ENCODE measurements around the gene ORC4.

ORC4 gene

DNA sequence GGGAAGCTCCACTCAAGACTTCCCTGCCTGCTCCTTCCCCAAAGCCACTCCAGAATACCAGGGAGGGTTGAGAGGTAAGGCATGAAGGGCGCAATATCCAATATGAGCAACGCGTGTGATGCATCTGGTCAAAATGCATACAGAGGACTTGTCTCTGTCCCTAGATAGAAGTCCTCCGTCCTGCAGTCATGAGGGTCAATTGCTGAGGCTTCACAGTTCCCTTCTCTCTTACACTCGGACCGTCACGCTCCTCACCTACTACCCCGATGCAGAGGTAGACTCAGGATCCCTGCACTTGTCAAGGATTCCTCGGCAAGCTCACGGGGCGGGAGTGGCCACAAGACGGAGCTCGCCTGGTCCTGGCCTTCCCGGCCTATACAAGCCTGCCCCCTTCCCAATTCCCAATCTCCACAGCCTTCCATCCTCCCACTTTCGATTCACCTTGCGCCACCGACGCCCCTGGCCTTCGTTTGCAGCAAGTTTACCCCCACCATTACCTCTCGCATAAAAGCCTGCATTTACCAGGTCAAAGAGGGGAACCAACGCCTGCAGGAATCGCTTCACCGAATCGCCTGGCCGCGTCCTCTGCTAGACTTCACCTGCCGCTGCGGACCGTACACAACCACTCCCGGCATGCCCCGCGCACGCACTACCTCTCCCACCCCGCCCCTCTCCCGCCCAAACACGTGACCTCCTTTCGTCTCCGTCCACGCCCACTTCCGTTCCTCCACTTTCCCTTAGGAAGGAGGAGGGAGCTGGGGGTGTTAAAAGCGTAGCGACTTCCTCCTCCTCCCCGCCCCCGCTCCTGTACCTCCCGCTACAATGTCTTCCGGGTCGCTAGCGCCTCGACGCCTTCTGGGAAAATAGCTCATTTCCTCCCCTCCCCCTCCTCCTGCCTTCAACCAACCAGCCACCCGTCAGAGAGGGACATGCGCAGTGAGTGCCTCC is at the start of gene ORC4:
Gene ORC4, minus strand, starts transcription at position 627 of the 948 bp plus-strand sequence. CDS start 44,779 bp downstream, outside the sequence.
- DNase-seq, result peak; percentile 88

DNA sequence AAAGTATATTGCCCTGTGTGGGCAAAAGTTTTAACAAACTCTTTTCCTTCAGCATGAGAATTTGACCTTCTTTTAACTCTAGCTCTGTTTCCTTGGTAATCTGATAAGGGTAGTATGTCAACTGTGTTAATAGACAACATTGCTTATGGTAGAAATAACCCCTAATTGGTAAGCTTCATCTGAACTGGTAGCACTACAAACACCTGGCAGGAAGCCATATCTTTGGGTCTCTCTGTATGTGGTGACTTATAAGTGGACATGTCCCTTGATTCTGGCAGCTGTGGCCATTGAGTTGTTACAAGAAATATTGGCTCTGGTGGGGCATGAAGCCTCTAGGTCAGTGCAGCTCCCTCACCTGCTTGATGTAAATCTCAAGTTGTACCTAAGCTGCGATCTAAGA is 47.3 kb upstream of the ORC4 start:
- no peak for DNase-seq

DNA sequence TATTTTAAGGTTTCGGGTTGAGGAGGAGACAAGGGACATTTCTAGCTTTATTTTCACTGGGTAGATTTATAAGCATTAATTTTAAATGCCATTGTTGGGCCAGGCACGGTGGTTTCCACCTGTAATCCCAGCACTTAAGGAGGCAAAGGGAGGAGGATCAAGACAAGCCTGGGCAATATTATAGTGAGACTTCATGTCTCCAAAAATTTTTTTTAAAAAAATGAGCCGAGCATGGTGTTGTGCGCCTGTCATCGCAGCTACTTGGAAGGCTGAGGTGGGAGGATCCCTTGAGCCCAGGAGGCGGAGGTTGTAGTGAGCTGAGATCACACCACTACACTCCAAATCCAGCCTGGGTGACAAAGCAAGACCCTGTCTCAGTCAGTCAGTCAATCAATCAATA is 45.4 kb upstream of the ORC4 start:
- no peak for DNase-seq

GRCh38 chr2:148063633-148064032 is 43.1 kb upstream of the ORC4 start:
- no peak for DNase-seq

- no peak for DNase-seq
Observed at GRCh38 chr2:148058641-148059040, 38.1 kb upstream of the ORC4 start.

- no peak for DNase-seq
Observed at GRCh38 chr2:148052687-148053086, 32.1 kb upstream of the ORC4 start.

GRCh38 chr2:148049284-148049683 is 28.7 kb upstream of the ORC4 start:
- no peak for DNase-seq

- no peak for DNase-seq
Observed at GRCh38 chr2:148048475-148049221, 28.1 kb upstream of the ORC4 start.

GRCh38 chr2:148046802-148047201 is 26.3 kb upstream of the ORC4 start:
- DNase-seq, result no peak

GRCh38 chr2:148044322-148044721 is 23.8 kb upstream of the ORC4 start:
- DNase-seq, result no peak

DNA sequence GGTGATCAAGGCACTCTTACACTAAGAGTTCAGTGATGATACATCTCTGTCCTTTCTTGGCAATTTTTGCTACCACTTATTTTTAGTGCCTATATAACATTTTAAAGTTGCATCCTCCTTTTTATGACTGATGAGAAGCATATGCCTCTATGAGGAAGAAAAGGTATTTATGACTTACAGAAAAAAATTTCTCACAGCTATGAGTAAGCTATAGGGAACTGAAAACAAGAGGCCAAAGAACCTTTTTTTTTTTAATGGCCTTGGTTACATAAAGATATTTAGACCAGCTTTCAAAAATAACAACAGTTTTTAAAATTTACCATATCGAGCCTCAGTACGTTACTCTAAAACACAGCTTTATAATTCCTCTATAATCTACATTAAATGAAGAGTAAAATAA is 21.7 kb upstream of the ORC4 start:
- no peak for DNase-seq

DNA sequence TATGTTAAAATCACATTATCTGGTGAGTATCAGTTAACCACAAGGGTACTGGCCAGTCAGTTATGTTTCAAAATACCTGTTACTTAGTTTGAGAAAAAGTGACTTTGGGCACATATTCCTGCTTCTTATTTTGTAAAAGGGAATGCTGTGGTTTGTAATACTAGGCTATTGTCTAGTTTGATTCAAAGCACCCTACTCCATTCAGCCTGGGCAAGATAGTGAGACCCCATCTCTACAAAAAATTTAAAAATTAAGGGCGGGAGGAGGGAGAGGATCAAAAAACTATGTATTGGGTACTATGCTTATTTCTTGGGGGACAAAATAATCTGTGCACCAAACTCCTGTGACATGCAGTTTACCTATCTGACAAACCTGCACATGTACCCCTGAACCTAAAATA is 19.2 kb upstream of the ORC4 start:
- no peak for DNase-seq

DNA sequence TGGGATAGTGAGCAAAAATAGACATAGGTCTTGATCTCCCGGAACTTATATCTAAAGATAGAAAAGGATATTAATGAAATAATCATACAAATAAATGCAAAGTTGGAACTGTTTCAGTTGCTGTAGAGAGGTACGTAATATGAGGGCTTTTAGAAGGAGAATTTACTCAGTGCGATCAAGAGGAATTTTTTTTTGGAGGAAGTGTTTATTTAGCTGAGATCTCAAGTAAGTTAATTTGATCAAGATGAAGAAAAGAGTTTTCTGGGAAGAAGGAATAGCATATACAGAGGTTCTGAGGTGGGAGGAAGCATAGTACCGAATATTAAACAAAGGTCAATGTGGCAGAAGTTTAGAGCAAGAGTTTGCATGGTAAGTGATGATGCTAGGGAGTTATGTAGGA is 11.7 kb upstream of the ORC4 start:
- DNase-seq, result no peak

DNA sequence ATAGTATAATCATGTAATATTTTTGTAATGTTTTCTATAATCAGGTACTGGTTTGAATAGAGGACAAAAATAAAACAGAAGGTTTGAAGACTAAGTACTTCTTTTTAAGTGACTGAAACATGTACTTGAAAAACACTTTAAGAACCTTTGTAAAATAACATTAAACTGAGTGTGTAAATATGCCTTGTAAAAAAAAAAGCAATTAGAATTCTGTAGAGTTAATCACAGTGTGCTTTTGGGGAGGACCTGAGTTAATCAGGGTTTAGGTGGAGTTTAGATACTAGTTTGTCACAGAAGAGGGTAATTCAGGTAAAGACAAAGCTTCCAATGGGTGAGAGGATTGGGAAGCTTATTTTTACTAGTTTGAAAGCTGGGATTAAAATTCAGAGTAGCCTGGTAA is 10.6 kb upstream of the ORC4 start:
- no peak for DNase-seq

DNA sequence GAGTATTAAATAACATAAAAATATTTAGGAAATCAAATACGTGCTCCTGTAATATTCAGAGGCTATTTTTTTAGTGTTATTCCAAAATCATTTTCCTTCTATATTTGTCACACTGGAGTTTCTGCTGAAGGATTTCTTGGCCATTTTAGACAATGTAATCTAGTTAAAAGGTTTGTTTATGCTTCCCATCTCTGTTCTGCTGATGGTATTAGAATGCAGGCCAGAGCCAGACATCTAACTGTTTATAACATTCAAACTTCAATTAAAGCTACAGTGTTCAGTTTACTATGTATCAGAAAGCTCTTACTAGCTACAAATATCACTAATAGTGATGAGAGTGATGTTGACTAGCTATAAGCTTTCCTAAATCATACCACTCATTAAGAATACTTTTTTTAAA is 8.2 kb upstream of the ORC4 start:
- DNase-seq, result no peak

GRCh38 chr2:148027822-148028221 is 7.3 kb upstream of the ORC4 start:
- no peak for DNase-seq

GRCh38 chr2:148026573-148026972 is 6.0 kb upstream of the ORC4 start:
- no peak for DNase-seq

GRCh38 chr2:148023861-148024260 is 3.3 kb upstream of the ORC4 start:
- no peak for DNase-seq

DNA sequence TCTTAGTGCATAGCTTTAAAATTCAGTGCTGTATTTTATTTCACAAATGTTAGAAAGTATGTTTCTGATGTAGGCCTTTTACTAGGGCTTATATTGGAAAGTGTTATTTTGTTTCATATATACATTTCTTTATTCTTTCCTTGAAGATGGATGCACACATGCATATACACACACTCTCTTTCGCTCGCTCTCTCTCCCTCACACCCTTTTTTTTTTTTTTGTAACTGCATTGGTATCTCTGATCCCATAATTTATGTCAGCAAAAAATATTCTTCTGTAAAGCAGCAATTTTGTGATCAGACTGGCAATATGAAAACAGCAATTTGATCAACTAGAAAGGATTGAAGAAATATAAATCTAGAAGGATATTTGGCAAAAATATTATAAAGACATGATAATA is 2.3 kb upstream of the ORC4 start:
- no peak for DNase-seq

DNA sequence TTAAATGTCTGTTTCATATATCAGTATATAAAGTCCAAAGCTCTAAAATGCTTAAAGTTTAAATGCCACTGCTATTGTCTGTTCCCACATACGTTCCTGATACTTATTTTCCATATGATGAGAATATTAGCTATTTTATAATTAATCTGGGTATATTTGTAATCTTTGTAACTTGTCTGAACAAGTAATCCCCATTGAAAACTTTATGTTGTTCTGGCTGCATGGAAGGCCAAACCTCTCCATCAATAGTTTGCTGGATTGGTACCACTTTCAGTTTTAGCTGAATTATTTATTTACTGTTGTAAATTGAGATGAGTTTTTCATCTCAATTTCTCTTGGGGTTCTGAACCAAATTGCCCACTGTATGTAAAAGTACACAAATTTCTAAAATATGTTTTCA is 1.8 kb upstream of the ORC4 start:
- DNase-seq, result no peak

DNA sequence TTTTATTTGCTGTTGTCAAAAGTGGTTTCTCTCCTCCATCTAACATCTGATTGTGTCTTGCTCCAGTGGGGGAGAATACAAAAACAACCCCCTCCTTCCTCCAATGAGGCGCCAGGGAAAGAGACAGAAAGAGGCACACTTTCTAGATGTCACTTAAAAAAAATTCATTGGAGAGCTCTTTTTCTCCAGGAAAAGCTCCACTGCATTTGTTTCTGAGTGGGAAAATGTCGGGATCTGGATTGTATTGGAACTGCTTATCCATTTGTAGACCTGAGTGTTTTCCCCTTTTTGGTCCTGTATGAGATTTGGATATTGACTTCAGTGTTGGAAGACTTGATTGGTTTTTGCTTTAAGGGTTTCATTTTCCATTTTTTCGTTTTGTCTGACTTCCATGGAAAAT is 1.3 kb upstream of the ORC4 start:
- no peak for DNase-seq

- DNase-seq, result peak; percentile 24
Observed at GRCh38 chr2:148021059-148021861, 723 bp upstream of the ORC4 start, which contains the start of gene MBD5. TSS of gene MBD5 (plus strand) at chr2:148021091.

DNA sequence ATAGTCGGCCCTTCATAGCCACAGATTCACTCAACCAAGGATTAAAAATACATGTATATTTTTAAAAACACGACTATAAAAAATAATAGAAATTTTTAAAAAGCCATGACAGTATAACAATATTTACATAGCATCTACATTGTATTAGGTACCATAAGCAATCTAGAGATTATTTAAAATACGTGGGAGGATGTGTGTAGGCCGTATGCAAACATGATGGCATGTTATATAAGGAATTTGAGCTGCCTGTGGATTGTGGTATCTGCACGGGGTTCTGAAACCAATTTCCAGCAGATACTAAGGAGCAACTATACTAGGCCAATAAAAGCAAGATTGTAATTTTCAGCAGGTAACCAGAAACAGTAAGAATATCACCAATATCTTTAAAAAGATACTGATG is 5.9 kb downstream of the ORC4 start:
- no peak for DNase-seq
